LNCAP (cell line): ENCODE measurements around the gene FLOT2.

Source experiments
- CTCF ChIP-seq: fragments of 450-650 bp; IDR thresholded peaks from 2 replicates; pipeline ENCODE4 v1.5.1; 2017; ENCODE audit warnings: mild to moderate bottlenecking

FLOT2 gene

DNA sequence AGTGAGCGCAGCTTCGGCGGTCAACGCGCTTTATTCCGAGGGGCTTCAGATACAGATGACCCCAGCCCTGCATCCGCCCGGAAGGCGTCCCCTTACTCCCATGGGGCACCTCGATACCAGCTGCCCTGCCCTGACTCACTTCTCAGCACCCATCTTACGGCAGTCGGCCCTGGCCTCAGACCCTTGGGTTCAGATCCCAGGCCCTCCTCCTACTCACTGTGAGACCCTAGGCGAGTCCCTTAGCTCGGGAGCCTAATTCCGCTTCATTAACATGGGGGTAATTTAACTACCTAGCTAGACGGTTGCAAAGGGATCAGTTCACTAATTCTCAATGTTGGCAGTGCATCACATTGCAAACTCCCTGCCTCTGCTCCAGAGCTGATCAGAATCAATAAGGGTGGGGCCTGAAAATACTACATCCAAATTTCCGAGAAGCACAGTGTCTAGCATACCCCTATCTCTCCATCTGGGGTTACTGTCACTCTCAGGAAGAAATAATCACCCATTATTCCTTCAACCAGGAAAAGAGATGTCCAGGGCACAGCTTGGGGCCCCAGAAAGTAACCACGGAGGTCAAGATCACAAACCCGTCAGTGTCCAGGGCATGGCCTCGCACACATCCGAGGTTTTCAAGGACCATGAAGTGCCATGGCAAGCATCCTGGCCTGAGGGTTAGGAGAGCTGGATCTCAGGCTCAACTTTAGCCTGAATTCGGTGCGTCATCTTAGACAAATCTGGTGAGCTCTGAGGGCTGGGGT, 415 bp upstream of the FLOT2 start:
- TF ChIP-seq CTCF, result no peak

GRCh38 chr17:28896491-28896883, 1.0 kb downstream of the FLOT2 start:
- no peak for TF ChIP-seq CTCF

- no peak for TF ChIP-seq CTCF
These were observed 1.6 kb downstream of the FLOT2 start for GRCh38 chr17:28895794-28896447.

DNA sequence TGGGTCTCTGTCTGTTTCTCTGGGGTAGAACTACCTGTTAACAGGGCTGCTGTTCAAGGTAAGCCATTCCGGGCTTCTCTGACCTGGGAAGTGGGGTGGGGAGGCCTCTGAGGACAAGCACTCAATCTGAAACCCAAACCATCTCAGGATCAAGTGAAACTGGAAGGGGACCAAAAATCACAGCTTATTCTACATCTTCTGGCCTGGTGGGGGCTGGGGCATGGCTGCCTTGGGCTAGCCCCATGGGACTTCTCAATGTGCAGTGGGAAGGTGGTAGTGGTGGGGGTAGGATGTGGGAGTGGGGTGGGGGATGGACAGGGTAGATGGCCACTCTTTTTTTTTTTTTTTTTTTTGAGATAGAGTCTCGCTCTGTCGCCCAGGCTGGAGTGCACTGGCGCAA, 5.5 kb downstream of the FLOT2 start:
- no peak for TF ChIP-seq CTCF

DNA sequence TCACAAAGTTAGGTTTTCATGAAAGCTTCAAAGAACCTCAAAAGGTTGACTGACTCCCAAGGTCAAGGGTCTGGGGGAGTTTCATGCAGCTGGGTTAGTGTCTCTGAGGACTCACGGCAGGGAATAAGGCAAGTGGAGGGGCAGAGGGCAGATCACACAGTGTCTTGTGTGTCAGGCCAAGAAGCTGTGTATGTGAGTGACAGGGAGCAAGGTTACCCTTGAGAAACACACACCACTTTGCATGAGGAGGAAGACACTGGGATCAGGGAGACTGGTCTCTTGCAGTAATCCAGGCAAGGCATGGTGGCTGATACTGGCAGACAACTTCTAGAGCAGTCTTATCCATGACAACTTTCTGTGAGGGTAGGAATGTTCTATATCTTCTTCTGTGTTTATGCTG, 6.3 kb downstream of the FLOT2 start:
- no peak for TF ChIP-seq CTCF

DNA sequence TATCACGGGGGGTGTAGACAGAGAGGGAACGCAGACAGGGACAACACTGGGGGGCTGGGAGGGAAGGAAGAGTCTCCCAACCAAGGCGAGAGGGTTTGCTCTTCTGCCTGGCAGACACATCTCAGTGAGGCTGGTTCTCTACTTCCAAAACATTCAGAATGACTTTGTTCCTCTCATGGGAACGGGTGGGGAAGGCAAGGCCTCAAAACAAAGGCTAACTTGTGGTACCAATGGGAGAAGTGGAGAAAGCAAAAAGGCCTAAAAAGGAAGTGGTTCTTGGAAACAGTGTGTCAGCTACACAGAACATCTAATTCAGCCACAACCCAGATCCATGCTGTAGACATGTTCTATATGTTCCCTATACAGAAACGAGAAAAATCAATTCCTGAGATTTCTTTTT, 7.5 kb downstream of the FLOT2 start:
- no peak for TF ChIP-seq CTCF

DNA sequence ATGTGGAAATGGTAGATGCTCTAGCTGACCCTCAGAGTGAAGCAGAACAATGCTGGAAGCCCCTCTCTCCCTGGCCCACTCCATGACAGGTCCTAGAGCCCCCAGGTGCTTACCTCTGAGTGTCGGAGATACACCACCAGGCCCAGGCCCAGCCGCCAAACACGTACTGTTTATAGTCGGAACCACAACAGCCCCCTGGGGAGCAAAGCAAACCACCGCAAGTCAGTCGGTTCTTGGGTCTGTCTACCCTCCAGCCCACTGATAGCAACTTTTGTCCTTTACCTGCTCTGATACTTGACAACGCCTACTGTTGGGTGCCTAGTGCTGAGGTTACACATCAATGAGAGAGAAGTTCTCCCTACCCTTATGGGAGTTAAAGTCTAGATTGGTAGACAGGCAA, 8.7 kb downstream of the FLOT2 start:
- TF ChIP-seq CTCF, result no peak
